ENCODE data around the gene WBP2.

WBP2 gene

DNA sequence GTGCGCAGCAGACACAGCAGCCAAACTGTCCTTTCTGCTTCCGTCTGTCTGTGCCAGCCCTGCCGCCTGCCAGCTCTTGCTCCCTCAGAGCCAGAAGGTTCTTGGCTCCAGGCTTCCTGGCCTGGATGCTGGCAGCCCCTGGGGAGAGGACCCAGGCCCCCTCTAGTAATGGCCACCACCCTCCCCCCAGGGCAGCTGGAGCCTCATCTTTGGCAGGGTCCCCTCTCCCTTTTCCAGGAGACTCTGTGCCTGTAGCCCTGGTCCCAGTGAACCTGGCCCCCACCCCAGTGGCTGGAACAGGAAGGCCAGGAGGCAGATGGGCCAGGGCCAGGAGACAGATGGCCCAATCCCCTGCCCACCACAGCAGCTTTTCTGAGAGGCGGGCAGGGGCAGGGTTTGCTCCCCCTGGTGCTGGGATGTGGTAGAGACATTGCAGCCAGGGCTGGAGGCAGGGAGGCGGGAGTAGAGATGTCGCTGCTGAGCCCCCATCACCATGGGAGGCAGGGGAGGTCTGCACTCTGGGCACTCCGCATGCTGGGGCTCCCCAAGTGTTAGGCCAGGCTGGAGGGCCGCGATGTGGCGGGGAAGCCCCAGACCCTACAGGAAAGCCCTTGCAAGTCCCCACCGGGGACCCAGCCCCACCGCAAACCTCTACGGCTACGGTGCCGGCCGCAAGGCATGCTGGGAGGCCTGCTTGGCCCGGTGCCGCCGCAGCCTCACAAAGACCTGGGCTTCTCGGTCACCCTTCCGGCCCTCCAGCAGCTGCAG, 27.6 kb downstream of the WBP2 start:
- DNase-seq: peak; percentile 57 to 71 (median 62)

DNA sequence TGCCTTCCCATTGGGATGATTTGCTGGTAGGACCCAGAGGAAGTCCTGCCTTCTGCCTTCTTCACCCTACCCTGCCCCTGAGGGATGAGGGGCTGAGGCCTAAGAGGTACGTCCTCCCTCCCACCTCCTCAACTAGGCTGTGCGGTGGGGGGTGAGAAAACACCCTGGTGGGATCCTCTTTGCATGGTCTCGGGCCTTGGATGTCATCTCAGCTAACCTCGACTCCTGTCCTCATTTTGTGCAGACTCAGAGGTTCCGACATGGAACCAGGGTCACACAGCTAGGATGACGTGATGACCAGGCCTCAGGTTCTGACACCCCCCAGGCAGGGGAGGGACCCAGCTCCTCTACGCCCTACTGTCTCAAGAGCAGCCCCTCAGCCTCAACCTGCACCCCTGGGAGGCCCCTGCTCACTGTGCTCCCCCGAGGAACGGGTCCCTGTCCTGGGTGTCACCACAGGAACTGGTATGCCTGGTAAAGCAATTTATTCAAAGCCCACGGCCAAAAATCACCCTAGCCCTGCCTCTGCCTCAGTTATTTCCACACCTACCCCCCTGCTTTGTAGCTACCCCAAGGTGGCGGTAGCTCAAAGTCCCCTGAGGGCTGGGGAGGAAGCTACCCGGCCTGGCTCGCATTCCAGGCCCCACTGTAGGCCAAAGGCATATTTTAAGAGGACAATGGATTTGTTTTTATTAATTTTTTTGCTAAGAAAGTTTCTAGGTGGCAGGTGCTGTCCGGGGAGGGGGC, 28.4 kb downstream of the WBP2 start:
- no peak for DNase-seq

DNA sequence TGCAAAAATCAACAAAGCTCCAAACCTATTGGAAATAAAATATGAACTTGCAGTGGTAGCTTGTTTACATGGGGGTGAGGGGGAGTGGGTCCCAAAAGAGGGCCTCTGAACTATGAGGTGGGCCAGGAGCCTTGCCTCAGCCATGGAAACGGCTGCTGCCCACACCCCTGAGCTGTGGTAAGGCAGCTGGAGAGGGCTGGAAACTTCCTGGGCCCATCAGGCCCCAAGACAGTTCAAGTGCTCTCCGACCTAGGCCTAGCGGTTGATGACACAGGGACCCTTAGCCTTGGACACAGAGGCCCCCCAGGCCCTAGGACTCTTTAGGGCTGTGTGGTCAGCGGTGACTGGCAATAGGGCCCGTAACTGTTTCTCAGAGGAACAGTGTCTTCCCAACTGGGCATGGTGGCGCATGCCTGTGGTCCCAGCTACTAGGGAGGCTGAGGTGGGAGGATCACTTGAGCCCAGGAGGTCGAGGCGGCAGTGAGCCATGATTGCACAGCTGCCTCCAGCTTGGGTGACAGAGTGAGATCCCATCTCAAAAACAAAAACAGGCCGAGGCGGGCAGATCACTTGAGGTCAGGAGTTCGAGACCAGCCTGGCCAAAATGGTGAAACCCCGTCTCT, 29.3 kb downstream of the WBP2 start:
- no peak for DNase-seq

DNA sequence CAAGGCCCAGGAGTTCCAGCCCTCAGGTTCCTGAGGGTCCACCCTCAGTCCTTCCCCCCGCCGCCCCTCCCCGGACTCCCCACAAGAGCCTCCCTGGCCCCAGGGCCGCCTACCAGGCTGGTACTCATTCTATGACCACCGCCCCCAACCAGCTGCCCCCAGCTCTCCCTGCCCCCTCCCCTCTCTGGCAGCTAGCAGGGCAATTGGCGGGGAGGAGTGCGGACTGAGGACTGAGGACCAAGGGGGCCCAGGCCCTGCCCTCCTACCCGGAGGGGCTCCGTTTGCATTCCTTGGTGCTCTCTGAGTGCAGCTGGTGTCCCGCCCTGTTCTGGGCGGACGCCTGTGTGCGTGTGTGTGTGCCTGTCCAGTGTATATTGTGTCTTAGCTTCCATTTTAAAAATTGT, 30.0 kb downstream of the WBP2 start:
- no peak for DNase-seq

DNA sequence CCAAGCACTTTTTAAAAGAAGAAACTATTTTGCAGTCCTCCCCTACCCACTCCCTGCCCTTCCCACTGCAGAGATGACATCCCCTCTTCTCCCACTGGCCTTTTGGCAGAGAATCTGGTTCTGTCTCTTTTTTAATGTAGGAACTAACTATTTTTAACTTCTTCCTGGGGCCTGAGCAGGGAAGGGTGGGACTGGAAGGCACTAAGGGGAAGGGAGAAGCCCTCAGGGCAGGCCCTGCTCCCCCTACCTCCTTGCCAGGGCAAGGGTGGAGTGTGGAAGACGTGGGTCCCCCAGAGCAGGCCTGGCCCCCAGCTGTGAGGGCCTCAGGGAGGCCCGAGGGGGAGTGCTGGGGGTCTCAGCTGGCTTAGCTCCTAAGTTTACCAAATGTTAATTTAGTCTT, 30.5 kb downstream of the WBP2 start:
- DNase-seq: peak; percentile 55 to 70 (median 62)

DNA sequence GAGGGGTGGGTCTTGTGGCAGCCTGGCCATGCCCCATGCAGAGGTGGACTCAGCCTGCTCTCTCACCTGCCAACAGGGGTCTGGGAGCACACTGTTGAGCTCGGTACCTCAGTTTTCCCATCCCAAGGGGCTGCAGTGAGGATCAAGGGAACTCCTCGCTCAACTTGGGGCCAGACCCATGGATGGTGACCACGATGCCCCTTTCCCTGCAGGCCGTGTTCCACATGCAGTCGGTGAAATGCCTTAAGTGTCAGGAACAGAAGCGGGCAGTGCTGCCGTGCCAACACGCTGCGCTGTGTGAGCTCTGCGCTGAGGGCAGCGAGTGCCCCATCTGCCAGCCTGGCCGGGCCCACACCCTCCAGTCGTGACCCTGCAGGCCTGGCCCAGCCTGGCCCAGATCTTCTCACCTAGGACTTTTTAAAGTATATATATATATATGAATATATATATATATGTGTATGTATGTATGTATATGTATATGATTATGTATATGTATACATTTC, 31.0 kb downstream of the WBP2 start:
- DNase-seq: no peak

DNA sequence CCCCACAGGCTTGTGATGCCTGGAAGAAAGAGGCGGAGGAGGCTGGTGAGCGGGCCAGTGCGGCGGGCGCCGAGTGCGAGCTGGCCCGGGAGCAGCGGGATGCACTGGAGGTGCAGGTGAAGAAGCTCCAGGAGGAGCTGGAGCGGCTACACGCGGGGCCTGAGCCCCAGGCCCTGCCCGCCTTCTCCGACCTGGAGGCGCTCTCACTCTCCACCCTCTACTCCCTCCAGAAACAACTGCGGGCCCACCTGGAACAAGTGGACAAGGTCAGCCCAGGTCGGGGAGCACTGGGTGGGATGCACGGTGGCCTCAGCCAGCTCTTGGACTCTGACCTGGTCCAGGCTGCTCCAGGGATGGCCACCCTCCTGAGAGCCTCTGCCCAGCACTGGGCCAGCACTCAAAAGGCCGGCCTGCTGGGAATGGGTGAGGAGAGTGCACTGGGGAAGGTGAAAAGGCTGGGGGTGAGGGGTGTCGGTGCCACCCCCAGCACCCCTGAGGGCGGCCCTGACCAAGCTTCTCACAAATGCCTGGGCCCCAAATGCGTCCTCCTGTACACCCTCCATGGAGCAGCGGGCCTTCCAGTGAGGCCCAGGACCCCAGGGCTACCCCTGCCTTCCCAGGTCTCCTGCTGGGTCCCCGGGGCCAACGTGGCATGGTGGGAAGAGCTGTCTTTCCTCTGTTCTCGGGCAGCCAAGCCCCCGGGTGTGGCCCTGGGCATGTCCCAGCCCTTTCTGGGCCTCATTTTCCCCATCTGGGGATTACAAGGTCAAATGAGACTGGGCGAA, 31.7 kb downstream of the WBP2 start:
- no peak for DNase-seq

DNA sequence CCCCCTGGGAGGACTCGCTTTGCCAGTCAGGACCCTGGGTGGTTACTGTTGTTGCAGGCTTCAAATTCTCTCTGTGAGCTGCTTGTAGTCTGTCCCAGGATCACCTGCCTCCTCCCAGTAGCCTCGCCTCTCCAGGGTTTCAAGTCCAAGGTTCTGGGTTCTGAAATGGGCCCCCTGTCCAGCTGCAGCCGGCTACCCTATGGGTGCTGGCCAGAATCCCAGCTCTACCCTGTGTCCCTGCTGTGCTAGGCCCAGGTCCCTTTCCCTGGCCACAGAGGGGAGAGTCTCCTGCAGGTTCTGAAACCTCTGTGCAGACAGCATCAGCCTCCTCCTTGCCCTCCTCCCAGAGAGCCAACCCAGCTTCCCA, 32.4 kb downstream of the WBP2 start:
- DNase-seq: no peak

DNA sequence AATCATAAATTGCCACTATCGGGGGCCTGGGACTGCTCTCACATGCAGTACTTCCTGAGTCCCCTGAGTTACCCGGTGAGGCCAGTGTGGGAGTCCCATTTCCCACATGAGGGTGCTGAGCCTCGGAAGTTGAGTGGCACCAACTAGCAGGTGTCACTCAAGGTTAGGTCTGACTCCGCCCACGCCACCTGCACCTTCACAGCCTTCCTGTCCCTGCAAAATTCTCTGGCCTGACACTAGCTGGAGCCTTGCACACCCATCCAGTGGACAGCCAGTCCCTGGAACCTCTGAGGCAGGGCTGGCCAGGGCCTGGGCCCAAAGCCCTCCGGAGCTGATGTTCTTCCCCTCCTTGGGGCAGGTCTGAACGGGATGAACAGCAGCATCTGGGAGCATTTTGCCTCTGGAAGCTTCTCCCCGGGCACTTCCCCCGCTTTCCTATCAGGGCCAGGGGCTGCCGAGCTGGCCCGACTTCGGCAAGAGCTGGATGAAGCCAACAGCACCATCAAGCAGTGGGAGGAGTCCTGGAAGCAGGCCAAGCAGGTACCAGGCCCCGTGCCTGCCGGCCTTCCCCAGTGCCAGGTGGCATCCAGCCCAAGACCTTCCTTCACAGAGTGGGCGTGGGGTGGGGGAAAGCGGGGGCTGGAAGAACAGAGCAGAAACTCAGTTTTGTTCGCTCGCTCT, 32.9 kb downstream of the WBP2 start:
- DNase-seq: no peak

DNA sequence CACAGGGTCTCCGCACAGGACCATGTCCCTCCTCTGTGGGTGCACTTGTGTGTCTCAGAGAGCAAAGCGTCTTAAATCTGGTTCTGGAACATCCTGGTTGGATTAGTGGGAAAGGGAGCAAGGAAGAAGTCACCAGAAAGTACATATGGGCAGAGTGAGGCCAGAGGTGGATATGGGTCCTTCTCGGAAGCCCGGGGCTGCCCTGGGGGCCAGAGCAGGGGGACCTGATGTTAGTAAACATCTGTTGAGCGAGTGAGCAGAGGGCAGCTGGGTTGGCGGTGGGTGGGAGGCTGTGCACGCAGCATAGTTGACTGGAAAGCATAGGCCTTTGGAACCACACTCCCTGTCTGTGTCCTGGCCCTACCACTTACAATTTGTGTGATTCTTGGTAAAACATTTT, 33.6 kb downstream of the WBP2 start:
- DNase-seq: no peak

DNA sequence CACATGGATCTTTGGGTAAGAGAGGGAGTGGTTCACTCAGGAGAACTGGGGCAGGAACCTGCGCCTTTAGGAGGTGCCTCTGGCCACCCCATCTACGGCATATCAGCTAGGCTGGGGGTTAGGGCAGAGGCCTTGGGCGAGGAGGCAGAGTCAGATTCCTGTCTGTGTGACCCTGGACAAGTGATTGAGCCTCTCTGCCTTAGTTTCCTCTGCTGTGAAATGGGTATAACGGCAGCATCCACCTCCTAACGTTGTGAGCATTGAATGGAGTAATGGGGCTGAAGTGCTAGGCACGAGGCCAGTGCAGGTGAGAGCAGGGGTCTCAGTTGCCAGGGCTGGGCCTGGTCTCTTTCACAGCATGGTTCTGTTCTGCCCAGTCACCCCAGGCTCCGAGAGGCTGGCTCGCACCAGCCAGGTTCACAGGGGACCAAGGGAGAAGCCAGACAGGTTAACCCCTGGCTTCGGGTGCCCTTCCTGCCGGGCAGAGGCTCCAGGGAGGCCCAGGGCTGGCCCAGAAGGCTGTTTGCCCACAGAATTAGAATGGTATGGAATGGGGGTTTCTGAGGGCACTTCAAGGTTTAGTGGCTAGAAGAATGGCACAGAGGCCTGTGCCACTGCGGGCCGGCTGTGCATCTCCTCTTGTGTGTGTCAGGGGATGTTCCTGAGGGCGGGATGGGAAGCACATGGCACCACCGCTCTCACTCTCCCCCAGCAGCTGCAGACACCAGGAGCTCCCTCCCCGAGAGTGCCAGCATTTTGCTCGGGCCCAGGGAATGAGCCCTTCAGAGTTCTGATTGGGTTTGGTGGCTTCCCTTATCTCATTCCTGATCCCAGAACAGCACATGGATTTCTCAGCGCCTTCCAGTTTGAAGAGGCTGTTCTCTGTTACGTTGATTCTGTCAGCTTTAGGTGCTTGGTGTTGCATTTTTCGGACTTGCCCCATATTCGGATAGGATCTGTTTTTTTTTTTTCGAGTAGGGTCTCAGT, 34.7 kb downstream of the WBP2 start:
- DNase-seq: no peak

DNA sequence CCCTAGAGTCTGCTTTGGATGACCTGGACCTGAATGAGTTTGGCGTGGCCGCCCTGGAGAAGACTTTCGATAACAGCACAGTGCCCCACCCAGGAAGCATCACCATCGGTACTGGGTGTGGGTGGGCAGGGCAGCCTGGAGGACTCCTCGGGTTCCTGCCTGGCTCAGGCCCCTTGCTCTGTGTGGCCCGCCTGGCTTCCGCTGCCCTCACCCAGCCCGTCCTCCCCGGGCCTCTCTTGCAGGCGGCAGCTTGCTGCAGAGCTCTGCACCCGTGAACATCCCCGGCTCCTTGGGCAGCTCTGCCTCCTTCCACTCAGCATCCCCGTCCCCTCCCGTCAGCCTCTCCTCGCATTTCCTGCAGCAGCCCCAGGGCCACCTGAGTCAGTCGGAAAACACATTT, 35.5 kb downstream of the WBP2 start:
- DNase-seq: no peak

DNA sequence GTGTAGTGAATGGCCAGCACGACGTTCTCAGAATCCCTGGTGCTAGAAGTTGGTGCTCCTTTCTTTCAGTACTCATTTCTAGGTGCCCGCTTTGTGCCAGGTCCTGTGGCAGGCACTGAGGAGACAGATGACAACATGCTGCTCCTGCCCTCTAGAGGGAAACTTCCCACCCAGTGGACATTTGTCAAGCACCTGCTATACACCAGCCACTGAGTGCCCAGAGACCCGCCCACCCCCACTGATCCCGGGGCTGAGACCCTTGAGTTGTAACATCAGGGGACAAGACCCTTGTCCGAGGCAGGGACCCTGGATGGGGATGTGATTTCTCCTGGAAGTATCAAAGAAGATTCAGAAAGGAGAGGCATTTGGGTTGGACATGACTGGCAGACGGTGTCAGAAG, 36.0 kb downstream of the WBP2 start:
- DNase-seq: no peak

DNA sequence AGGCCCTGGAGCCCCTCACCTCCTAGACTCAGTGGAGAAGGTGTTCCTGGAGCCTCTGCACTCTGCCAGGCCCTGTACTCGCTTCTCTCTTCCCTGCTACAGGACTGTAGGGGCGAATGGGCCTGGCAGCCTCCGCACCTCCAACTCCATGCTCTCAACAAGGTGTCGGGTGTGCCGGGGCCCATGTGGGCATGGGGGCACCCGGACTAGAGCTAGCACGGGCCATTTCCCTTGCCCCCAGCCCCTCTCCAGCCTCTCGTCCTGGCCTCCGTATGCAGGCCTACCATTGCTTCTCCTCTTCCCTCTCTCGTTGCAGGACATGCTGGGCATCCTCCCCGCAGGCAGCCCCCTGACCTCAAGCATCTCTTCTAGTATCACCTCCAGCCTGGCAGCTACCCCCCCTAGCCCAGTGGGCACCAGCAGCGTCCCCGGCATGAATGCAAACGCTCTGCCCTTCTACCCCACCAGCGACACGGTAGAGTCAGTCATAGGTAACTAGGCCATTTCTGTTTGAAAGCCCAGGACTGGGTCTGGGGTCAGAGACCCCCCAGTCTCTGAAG, 36.7 kb downstream of the WBP2 start:
- DNase-seq: no peak

DNA sequence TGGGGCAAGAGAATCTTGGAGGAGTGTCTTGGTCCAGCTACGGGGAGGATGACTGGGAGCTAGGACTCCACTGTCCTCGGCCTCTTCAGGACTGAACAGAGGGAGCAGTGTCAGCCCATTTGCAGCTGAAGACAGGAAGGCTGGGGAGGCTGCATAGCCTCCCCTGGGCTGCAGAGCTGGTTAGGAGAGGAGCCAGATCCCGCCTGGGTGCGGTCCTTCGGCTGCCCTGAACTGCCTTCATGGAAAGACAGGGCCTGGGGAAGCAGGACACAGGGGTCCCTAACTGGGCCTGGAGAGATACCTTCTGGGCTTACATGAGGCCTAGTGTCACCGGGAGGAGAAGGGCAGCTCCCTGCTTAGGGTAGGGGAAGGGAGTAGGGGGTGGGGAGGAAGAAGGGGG, 37.6 kb downstream of the WBP2 start:
- DNase-seq: no peak

DNA sequence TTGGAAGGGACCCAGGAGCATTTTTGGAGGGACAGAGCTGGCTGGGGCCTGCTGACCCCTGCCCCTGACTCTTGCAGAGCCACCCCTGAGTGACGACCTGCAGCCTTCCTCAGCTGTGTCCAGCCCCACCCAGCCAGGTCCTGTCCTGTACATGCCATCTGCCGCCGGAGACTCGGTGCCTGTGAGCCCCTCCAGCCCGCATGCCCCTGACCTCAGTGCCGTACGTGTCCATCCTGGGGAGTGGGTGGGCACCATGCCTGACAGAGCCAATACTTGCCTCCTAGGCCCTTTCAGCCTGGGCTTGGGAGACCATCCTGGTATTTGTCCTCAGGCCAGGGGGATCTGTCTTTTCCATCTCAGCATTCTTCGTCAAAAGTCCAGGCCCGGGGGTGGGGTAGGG, 38.4 kb downstream of the WBP2 start:
- DNase-seq: no peak

DNA sequence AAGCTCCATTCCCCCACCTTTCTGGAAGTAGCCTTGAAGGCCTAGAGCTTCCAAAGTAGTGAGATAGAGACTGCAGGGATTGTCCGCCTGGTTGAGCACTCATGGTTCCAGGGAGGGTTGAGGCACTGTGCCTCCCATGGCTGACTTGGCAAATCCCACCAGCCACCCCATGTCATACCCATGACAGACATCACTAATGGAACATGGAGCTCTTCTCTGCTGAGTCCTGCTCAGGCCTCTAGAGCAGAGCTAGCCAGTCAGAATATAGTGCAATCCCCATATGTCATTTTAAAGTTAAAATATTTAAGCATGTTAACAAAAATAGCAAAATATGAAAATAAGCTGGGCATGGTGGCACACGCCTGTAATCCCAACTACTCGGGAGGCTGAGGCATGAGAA, 39.7 kb downstream of the WBP2 start:
- no peak for DNase-seq

DNA sequence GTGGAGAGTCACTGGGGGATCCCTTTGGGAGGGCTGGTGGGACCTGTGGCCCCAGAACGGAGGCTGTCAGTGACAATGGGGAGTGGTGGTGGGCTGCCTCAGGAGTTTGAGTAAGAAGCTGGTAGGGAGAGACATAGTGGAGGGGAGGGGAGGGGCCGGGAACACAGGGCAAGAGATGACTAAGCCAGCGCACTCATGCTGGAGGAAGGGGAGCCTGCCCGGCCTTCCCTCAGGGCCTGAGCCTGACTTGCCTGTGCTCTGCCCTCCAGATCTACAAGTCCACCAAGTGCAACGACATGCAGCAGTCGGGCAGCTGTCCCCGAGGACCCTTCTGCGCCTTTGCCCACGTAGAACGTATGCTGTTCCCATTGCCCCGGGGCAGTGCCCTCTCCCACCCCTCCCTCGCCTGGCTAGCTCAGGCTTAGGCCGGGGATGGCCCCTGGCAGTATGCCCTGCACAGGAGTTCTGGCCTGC, 40.2 kb downstream of the WBP2 start:
- DNase-seq: no peak

DNA sequence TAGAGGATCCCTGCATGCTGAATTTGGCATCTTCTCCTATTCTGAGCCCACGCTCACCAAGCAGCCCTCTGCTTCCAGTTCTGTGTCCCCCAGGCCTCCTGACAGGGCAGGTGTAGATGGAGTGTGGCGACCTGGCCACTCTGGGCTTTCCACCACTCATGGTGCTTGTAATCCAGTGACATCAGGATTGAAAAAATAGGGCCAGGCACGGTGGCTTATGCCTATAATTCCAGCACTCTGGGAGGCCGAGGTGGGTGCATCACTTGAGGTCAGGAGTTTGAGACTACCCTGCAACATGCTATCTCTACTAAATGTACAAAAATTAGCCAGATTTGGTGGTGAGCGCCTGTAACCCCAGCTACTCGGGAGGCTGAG, 41.1 kb downstream of the WBP2 start:
- no peak for DNase-seq
